Nephron progenitor cell (in vitro differentiated cells): ENCODE data around the gene SIK3.

Experiments used
- DNase-seq: peaks from one replicate; pipeline ENCODE4 v3.0.0; 2021
- H3K27ac Mint-ChIP-seq: 2 replicates; pipeline ENCODE4 v1.8.0; 2021; ENCODE audit warnings: mild to moderate bottlenecking, moderate library complexity, mixed read lengths
- H3K27me3 Mint-ChIP-seq: 2 replicates; pipeline ENCODE4 v1.8.0; 2021; ENCODE audit warnings: mild to moderate bottlenecking, low read depth, mixed read lengths; ENCODE audit not compliant: poor library complexity
- H3K36me3 Mint-ChIP-seq: 2 replicates; pipeline ENCODE4 v1.8.0; 2021; ENCODE audit warnings: low read depth, mixed read lengths
- H3K4me1 Mint-ChIP-seq: 2 replicates; pipeline ENCODE4 v1.8.0; 2021; ENCODE audit warnings: mixed read lengths
- H3K4me3 Mint-ChIP-seq: 2 replicates; pipeline ENCODE4 v1.8.0; 2021; ENCODE audit warnings: mild to moderate bottlenecking, moderate library complexity, mixed read lengths
- H3K9me3 Mint-ChIP-seq: 2 replicates; pipeline ENCODE4 v1.8.0; 2021; ENCODE audit warnings: mild to moderate bottlenecking, moderate library complexity, mixed read lengths
- CTCF ChIP-seq: fragments of 200-600 bp; sonication (generic); IDR thresholded peaks from 2 replicates; pipeline ENCODE4 v1.5.0; 2021; ENCODE audit warnings: antibody characterized with exemption

The SIK3 gene

GRCh38 chr11:116918925-116919655, 179.1 kb downstream of the SIK3 start:
- no peaks in the 10 kb centered on the region for H3K27me3 Mint-ChIP-seq
- peaks cover 12% of the 10 kb centered on the region for H3K4me1 Mint-ChIP-seq
- H3K27ac Mint-ChIP-seq: no peak overlapping the region
- TF ChIP-seq CTCF: no peak
- no peaks in the 10 kb centered on the region for H3K9me3 Mint-ChIP-seq
- DNase-seq: no peak
- no peak overlapping the region for H3K4me3 Mint-ChIP-seq
- peaks cover 15% of the 10 kb centered on the region for H3K36me3 Mint-ChIP-seq

GRCh38 chr11:116917632-116918031, 180.6 kb downstream of the SIK3 start:
- Mint-ChIP-seq H3K36me3 (peaks cover 5% of the 10 kb centered on the region), H3K27ac (no peak overlapping the region), H3K4me1 (peaks cover 12% of the 10 kb centered on the region), H3K9me3 (no peaks in the 10 kb centered on the region), H3K4me3 (no peak overlapping the region), H3K27me3 (no peaks in the 10 kb centered on the region)
- DNase-seq: no peak
- no peak for TF ChIP-seq CTCF

GRCh38 chr11:116916886-116917285, 181.3 kb downstream of the SIK3 start:
- Mint-ChIP-seq H3K27me3 (no peaks in the 10 kb centered on the region), H3K36me3 (peaks cover 1% of the 10 kb centered on the region), H3K4me1 (peaks cover 16% of the 10 kb centered on the region), H3K4me3 (no peak overlapping the region), H3K9me3 (no peaks in the 10 kb centered on the region), H3K27ac (no peak overlapping the region)
- no peak for DNase-seq
- no peak for TF ChIP-seq CTCF

GRCh38 chr11:116916052-116916451, 182.2 kb downstream of the SIK3 start:
- DNase-seq: no peak
- H3K27me3 Mint-ChIP-seq: no peaks in the 10 kb centered on the region
- peaks cover 18% of the 10 kb centered on the region for H3K4me1 Mint-ChIP-seq
- peaks cover 1% of the 10 kb centered on the region for H3K36me3 Mint-ChIP-seq
- no peaks in the 10 kb centered on the region for H3K9me3 Mint-ChIP-seq
- no peak overlapping the region for H3K27ac Mint-ChIP-seq
- H3K4me3 Mint-ChIP-seq: no peak overlapping the region
- TF ChIP-seq CTCF: no peak

GRCh38 chr11:116913000-116913399, 185.2 kb downstream of the SIK3 start:
- H3K4me3 Mint-ChIP-seq: no peak overlapping the region
- no peak for DNase-seq

More at GRCh38 chr11:116913000-116913399, 185.2 kb downstream of the SIK3 start:
- peaks cover 14% of the 10 kb centered on the region for H3K36me3 Mint-ChIP-seq
- H3K27me3 Mint-ChIP-seq: no peaks in the 10 kb centered on the region
- H3K27ac Mint-ChIP-seq: no peak overlapping the region
- peaks cover 26% of the 10 kb centered on the region for H3K4me1 Mint-ChIP-seq
- H3K9me3 Mint-ChIP-seq: no peaks in the 10 kb centered on the region
- TF ChIP-seq CTCF: no peak
